ENCODE measurements around the gene STING1. TPM values are rescaled to one million over a fixed set of nuclear protein-coding genes. Genes with fewer than 3 reads are reported as not detected.

STING1 gene
- total RNA-seq, 1 donor from 2014 or later = 0.07 TPM

- Histone ChIP-seq H3K36me3 (no peaks in the 10 kb centered on the region), H2AFZ (replicated peaks) (no peak overlapping the region), H4K20me1 (ENCODE audit: low read depth) (no peaks in the 10 kb centered on the region), H3K27ac (no peak overlapping the region), H3F3A (ENCODE audit: low read depth) (no peaks in the 10 kb centered on the region), H3K4me2 (no peak overlapping the region), H3K79me2 (ENCODE audit: low read depth) (no peaks in the 10 kb centered on the region), H3K9ac (no peak overlapping the region), H3K9me3 (ENCODE audit: low read depth) (no peaks in the 10 kb centered on the region), H3K4me3 (no peak overlapping the region), H3K4me1 (no peaks in the 10 kb centered on the region), H3K27me3 (no peaks in the 10 kb centered on the region)
- Mint-ChIP-seq H3K27ac (no peak overlapping the region), H3K27me3 (ENCODE audit: insufficient read depth, low read depth) (peaks cover 2% of the 10 kb centered on the region), H3K4me3 (no peak overlapping the region), H3K4me1 (peaks cover 2% of the 10 kb centered on the region), H3K36me3 (no peaks in the 10 kb centered on the region), H3K9me3 (no peaks in the 10 kb centered on the region)
- TF ChIP-seq CTCF (IDR thresholded peaks at IDR 0.05) = no peak
- TF ChIP-seq EZH2 (IDR thresholded peaks at IDR 0.05) = no peak
- TF ChIP-seq EZH2phosphoT487 (IDR thresholded peaks at IDR 0.05) = no peak
- no peak for DNase-seq (ENCODE audit: low spot score)
Measured at GRCh38 chr5:139494256-139494655, 11.7 kb upstream of the STING1 start.

DNA sequence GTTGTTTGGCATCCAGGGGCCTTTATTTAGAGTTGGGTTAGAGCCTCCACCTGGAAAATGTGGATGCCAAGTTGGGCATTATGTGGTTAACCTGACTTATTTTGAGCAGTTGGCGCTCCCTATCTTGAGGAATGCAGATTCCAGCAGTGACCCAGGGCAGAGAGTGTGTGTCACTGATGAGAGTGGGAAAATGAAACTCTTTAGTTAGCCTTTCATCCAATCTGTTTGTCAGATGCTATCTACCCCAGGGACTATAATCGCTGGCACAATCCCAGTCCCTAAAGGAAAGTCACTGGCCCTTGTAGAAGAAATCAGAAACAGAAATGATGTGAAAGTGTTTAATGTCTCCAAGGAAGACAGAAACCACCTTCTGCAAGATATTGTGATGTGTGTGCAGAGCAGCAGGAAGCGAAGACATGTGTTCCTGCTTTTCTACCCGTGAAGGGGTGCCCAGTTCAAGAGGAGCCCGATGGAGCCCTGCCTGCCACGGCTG lies 10.2 kb upstream of the STING1 start:
- H3K4me1 Mint-ChIP-seq = peaks cover 2% of the 10 kb centered on the region
- no peaks in the 10 kb centered on the region for H3F3A ChIP-seq (ENCODE audit: low read depth)
- no peaks in the 10 kb centered on the region for H3K4me1 ChIP-seq
- H2AFZ ChIP-seq (replicated peaks) = no peak overlapping the region
- H3K27ac ChIP-seq = no peak overlapping the region
- H3K27me3 ChIP-seq = no peaks in the 10 kb centered on the region
- TF ChIP-seq EZH2phosphoT487 (IDR thresholded peaks at IDR 0.05) (no peak), EZH2 (IDR thresholded peaks at IDR 0.05) (no peak), CTCF (IDR thresholded peaks at IDR 0.05) (no peak)
- no peaks in the 10 kb centered on the region for H4K20me1 ChIP-seq (ENCODE audit: low read depth)
- H3K9me3 ChIP-seq (ENCODE audit: low read depth) = no peaks in the 10 kb centered on the region
- H3K4me3 Mint-ChIP-seq = no peak overlapping the region
- no peaks in the 10 kb centered on the region for H3K36me3 ChIP-seq
- no peaks in the 10 kb centered on the region for H3K9me3 Mint-ChIP-seq
- H3K79me2 ChIP-seq (ENCODE audit: low read depth) = no peaks in the 10 kb centered on the region
- H3K36me3 Mint-ChIP-seq = no peaks in the 10 kb centered on the region
- H3K27ac Mint-ChIP-seq = no peak overlapping the region
- no peak for DNase-seq (ENCODE audit: low spot score)
- H3K4me2 ChIP-seq = no peak overlapping the region
- H3K4me3 ChIP-seq = no peak overlapping the region
- H3K27me3 Mint-ChIP-seq (ENCODE audit: insufficient read depth, low read depth) = peaks cover 5% of the 10 kb centered on the region
- H3K9ac ChIP-seq = no peak overlapping the region

GRCh38 chr5:139488260-139488659 lies 5.7 kb upstream of the STING1 start:
- Mint-ChIP-seq H3K4me3 (no peak overlapping the region), H3K9me3 (no peaks in the 10 kb centered on the region), H3K36me3 (no peaks in the 10 kb centered on the region), H3K27me3 (ENCODE audit: insufficient read depth, low read depth) (peaks cover 11% of the 10 kb centered on the region), H3K4me1 (peaks cover 13% of the 10 kb centered on the region), H3K27ac (no peak overlapping the region)
- H3K79me2 ChIP-seq (ENCODE audit: low read depth) = no peaks in the 10 kb centered on the region
- DNase-seq (ENCODE audit: low spot score) = no peak
- no peak overlapping the region for H3K9ac ChIP-seq
- no peak overlapping the region for H2AFZ ChIP-seq (replicated peaks)
- no peaks in the 10 kb centered on the region for H3K27me3 ChIP-seq
- no peaks in the 10 kb centered on the region for H3K9me3 ChIP-seq (ENCODE audit: low read depth)
- H3K4me1 ChIP-seq = peaks cover 10% of the 10 kb centered on the region
- H3K4me2 ChIP-seq = no peak overlapping the region
- H3K36me3 ChIP-seq = no peaks in the 10 kb centered on the region
- H3K4me3 ChIP-seq = no peak overlapping the region
- no peaks in the 10 kb centered on the region for H3F3A ChIP-seq (ENCODE audit: low read depth)
- no peaks in the 10 kb centered on the region for H4K20me1 ChIP-seq (ENCODE audit: low read depth)
- TF ChIP-seq CTCF (IDR thresholded peaks at IDR 0.05) (no peak), EZH2 (IDR thresholded peaks at IDR 0.05) (no peak), EZH2phosphoT487 (IDR thresholded peaks at IDR 0.05) (no peak)
- H3K27ac ChIP-seq = no peak overlapping the region
